ENCODE measurements around the gene TCF7L1.

- TF ChIP-seq CTCF (optimal IDR thresholded peaks at IDR 0.05 in 1 of 3, IDR thresholded peaks at IDR 0.05 in 1 of 3, conservative IDR thresholded peaks at IDR 0.05 in 1 of 3; ENCODE audit: extremely low read depth in 1 of 3, insufficient read depth in 2 of 3, low read length in 3 of 3), result no peak
- no peak for TF ChIP-seq EZH2 (IDR thresholded peaks at IDR 0.05; ENCODE audit: low read length)
These were observed 58.0 kb downstream of the TCF7L1 start for GRCh38 chr2:85191157-85191556.

Data from keratinocyte (primary cell).